ENCODE results near the gene ST6GAL1. TPM values are rescaled to one million over a fixed set of nuclear protein-coding genes. Genes with fewer than 3 reads are reported as not detected.
"Not testable (repeated sequence)": the region's sequence is repeated elsewhere in the genome, so short reads cannot be mapped to it uniquely, and the experiment has no call there.

ST6GAL1 gene
- total RNA-seq, 1 experiment from 2014 or later = 3.3 TPM

- intact Hi-C loops (cut with micrococcal nuclease; ENCODE audit: unreplicated experiment) = no loop called here
- CTCF ChIA-PET = no interaction called here
- DNase-seq (ENCODE audit: low read depth, low spot score) = peak; percentile 67
Measured at GRCh38 chr3:186882881-186883685, 47.2 kb upstream of the ST6GAL1 start.

GRCh38 chr3:186883686-186884058 is 46.7 kb upstream of the ST6GAL1 start:
- ATAC-seq = no peak
- intact Hi-C loops (cut with micrococcal nuclease; ENCODE audit: unreplicated experiment) = no loop called here
- no peaks in the 10 kb centered on the region for H3K9me3 ChIP-seq (ENCODE audit: control insufficient read depth, insufficient read depth, low read depth, low read length)
- CTCF ChIA-PET = no interaction called here
- TF ChIP-seq TCF7L2 (IDR thresholded peaks at IDR 0.05; ENCODE audit: low read depth, low read length) (no peak), POLR2AphosphoS5 (IDR thresholded peaks at IDR 0.05; ENCODE audit: low read depth, low read length) (no peak), REST (IDR thresholded peaks at IDR 0.05; ENCODE audit: insufficient read depth in 1 of 2, low read depth in 2 of 2, low read length in 1 of 2) (no peak), SIN3A (IDR thresholded peaks at IDR 0.05; ENCODE audit: borderline replicate concordance, insufficient read depth, low read depth, low read length) (no peak)
- TF ChIP-seq, protein P1, sequence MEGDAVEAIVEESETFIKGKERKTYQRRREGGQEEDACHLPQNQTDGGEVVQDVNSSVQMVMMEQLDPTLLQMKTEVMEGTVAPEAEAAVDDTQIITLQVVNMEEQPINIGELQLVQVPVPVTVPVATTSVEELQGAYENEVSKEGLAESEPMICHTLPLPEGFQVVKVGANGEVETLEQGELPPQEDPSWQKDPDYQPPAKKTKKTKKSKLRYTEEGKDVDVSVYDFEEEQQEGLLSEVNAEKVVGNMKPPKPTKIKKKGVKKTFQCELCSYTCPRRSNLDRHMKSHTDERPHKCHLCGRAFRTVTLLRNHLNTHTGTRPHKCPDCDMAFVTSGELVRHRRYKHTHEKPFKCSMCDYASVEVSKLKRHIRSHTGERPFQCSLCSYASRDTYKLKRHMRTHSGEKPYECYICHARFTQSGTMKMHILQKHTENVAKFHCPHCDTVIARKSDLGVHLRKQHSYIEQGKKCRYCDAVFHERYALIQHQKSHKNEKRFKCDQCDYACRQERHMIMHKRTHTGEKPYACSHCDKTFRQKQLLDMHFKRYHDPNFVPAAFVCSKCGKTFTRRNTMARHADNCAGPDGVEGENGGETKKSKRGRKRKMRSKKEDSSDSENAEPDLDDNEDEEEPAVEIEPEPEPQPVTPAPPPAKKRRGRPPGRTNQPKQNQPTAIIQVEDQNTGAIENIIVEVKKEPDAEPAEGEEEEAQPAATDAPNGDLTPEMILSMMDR (IDR thresholded peaks at IDR 0.05) = no peak
- H3K4me3 ChIP-seq (ENCODE audit: low read depth in 2 of 2, low read length in 2 of 2) = no peak overlapping the region
- no peaks in the 10 kb centered on the region for H3K4me1 ChIP-seq (ENCODE audit: control insufficient read depth, insufficient read depth, low read length)
- no peaks in the 10 kb centered on the region for H3K36me3 ChIP-seq (ENCODE audit: control insufficient read depth, insufficient read depth, low read length)
- BruUV-seq (replicated peaks) = no TSS peak
- in situ Hi-C loops (cut with HindIII; ENCODE audit: low pct_unique_long_range_greater_than_20kb, low sequenced_read_pairs) = no loop called here
- H3K27me3 ChIP-seq (ENCODE audit: control insufficient read depth, insufficient read depth, low read length) = peaks cover 3% of the 10 kb centered on the region; the same call in 1 of the 2 replicates
- H3K27ac ChIP-seq (ENCODE audit: low read length) = no peak overlapping the region
- POLR2A ChIA-PET = no interaction called here
- no peak for DNase-seq (ENCODE audit: low read depth, low spot score)

More at GRCh38 chr3:186882881-186883685, 47.2 kb upstream of the ST6GAL1 start:
- no peaks in the 10 kb centered on the region for H3K9me3 ChIP-seq (ENCODE audit: control insufficient read depth, insufficient read depth, low read depth, low read length)
- H3K27ac ChIP-seq (ENCODE audit: low read length) = no peak overlapping the region
- 0 out of 2 replicates have a peak, but pooled peaks cover 1% of the 10 kb centered on the region for H3K27me3 ChIP-seq (ENCODE audit: control insufficient read depth, insufficient read depth, low read length)
- no peaks in the 10 kb centered on the region for H3K4me1 ChIP-seq (ENCODE audit: control insufficient read depth, insufficient read depth, low read length)
- peak; percentile 79; the same call in 1 of the 2 replicates for ATAC-seq
- H3K4me3 ChIP-seq (ENCODE audit: low read depth in 2 of 2, low read length in 2 of 2) = no peak overlapping the region
- POLR2A ChIA-PET = no interaction called here
- BruUV-seq (replicated peaks) = no TSS peak
- TF ChIP-seq TCF7L2 (IDR thresholded peaks at IDR 0.05; ENCODE audit: low read depth, low read length) (no peak), SIN3A (IDR thresholded peaks at IDR 0.05; ENCODE audit: borderline replicate concordance, insufficient read depth, low read depth, low read length) (no peak), REST (IDR thresholded peaks at IDR 0.05; ENCODE audit: insufficient read depth in 1 of 2, low read depth in 2 of 2, low read length in 1 of 2) (no peak), POLR2AphosphoS5 (IDR thresholded peaks at IDR 0.05; ENCODE audit: low read depth, low read length) (no peak)
- TF ChIP-seq, protein P1 (IDR thresholded peaks at IDR 0.05) = no peak
- in situ Hi-C loops (cut with HindIII; ENCODE audit: low pct_unique_long_range_greater_than_20kb, low sequenced_read_pairs) = no loop called here
- no peaks in the 10 kb centered on the region for H3K36me3 ChIP-seq (ENCODE audit: control insufficient read depth, insufficient read depth, low read length)

GRCh38 chr3:186884868-186885267 is 45.5 kb upstream of the ST6GAL1 start:
- ATAC-seq; H3K9me3 ChIP-seq (ENCODE audit: control insufficient read depth, insufficient read depth, low read depth, low read length); H3K27me3 ChIP-seq (ENCODE audit: control insufficient read depth, insufficient read depth, low read length); POLR2A ChIA-PET; in situ Hi-C loops (cut with HindIII; ENCODE audit: low pct_unique_long_range_greater_than_20kb, low sequenced_read_pairs); H3K4me1 ChIP-seq (ENCODE audit: control insufficient read depth, insufficient read depth, low read length); intact Hi-C loops (cut with micrococcal nuclease; ENCODE audit: unreplicated experiment); DNase-seq (ENCODE audit: low read depth, low spot score); H3K4me3 ChIP-seq (ENCODE audit: low read depth in 2 of 2, low read length in 2 of 2); H3K36me3 ChIP-seq (ENCODE audit: control insufficient read depth, insufficient read depth, low read length); H3K27ac ChIP-seq (ENCODE audit: low read length); BruUV-seq (replicated peaks); CTCF ChIA-PET: not testable (repeated sequence)
